ENCODE measurements around the gene C2CD2.

DNA sequence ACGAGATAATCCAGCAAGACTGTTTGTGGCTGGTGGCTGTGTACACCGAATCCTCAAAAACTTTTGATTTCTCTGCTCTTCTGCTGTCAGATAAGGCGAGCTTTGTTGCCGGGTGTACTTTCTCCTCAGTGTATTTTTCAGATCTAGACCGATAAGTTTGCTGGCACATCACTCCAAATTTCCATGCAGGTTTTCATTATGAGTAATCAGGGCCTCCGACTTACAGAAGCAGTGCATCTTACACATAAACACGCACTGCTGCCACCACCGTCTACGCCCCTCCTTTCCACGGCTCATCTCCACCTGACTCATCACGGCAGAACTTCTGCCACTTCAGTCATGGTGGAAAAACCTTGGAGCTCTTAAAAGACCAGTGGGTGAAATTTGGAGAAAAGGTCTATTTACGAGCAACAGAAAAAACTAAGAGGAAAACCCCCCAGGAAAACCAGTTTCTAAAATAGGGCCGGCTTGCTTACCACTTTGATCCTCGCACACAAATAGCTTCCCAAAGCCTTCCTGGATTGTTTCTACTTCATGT is 48.7 kb upstream of the C2CD2 start:
- TF ChIP-seq, protein P1, sequence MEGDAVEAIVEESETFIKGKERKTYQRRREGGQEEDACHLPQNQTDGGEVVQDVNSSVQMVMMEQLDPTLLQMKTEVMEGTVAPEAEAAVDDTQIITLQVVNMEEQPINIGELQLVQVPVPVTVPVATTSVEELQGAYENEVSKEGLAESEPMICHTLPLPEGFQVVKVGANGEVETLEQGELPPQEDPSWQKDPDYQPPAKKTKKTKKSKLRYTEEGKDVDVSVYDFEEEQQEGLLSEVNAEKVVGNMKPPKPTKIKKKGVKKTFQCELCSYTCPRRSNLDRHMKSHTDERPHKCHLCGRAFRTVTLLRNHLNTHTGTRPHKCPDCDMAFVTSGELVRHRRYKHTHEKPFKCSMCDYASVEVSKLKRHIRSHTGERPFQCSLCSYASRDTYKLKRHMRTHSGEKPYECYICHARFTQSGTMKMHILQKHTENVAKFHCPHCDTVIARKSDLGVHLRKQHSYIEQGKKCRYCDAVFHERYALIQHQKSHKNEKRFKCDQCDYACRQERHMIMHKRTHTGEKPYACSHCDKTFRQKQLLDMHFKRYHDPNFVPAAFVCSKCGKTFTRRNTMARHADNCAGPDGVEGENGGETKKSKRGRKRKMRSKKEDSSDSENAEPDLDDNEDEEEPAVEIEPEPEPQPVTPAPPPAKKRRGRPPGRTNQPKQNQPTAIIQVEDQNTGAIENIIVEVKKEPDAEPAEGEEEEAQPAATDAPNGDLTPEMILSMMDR (IDR thresholded peaks at IDR 0.05; ENCODE audit: insufficient read depth, low read length) = no peak
- TF ChIP-seq GABPA (IDR thresholded peaks at IDR 0.05; ENCODE audit: low read depth) (no peak), POLR2AphosphoS5 (IDR thresholded peaks at IDR 0.05; ENCODE audit: low read depth) (no peak)
